Stimulated activated effector memory CD8-positive, alpha-beta T cell treated with anti-CD3 and anti-CD28 coated beads, Interleukin-12 subunit alpha, Interleukin-12 subunit beta, amount 100 ng/mL, for 72 hours (primary cell): Measurements from ENCODE around the gene RBFOX2.

Source experiments
- ATAC-seq: fragments of 150-1000 bp; cut with Tn5 transposase; 2 replicates; pipeline ENCODE4 v1.10.0; 2021
- DNase-seq, 2 donors: peaks; one replicate each; pipeline ENCODE4 v3.0.0; 2021 to 2022; ENCODE audit warnings: low spot score in 2 of 2
- H3K27ac Mint-ChIP-seq: one replicate; pipeline ENCODE4 v1.8.0; 2022; ENCODE audit warnings: mild to moderate bottlenecking, mixed read lengths
- H3K36me3 Mint-ChIP-seq: one replicate; pipeline ENCODE4 v1.8.0; 2022; ENCODE audit warnings: mild to moderate bottlenecking, mixed read lengths
- H3K4me1 Mint-ChIP-seq: one replicate; pipeline ENCODE4 v1.8.0; 2022; ENCODE audit warnings: mixed read lengths
- H3K4me3 Mint-ChIP-seq: one replicate; pipeline ENCODE4 v1.8.0; 2022; ENCODE audit warnings: mild to moderate bottlenecking, mixed read lengths
- H3K9me3 Mint-ChIP-seq: one replicate; pipeline ENCODE4 v1.8.0; 2022; ENCODE audit warnings: mixed read lengths

Gene RBFOX2

GRCh38 chr22:35852076-35852475 lies 176.5 kb downstream of the RBFOX2 start:
- Mint-ChIP-seq H3K36me3 (no peaks in the 10 kb centered on the region), H3K4me3 (no peak overlapping the region), H3K9me3 (no peaks in the 10 kb centered on the region), H3K4me1 (no peaks in the 10 kb centered on the region), H3K27ac (no peak overlapping the region)
- ATAC-seq (no peak), DNase-seq (no peak)

DNA sequence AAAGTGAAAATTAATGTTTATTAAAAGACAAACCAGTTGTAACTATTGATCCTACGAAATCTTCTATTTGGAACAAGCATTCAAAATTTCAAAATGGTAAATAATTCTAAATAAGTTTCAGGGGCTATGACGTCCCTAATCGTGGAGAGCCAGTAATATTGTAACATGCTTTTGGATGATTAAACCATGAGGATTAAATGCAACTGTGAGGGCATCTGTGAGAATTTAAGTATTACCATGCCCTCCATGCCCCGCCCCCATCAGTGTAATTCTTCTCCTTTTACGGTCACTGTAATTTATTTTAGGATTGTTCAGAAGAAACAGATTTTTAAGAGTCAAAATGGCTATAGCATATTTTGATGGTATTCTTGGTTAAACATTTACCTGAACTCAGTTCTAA lies 177.8 kb downstream of the RBFOX2 start:
- Mint-ChIP-seq H3K9me3 (no peaks in the 10 kb centered on the region), H3K27ac (no peak overlapping the region), H3K36me3 (no peaks in the 10 kb centered on the region), H3K4me3 (no peak overlapping the region), H3K4me1 (no peaks in the 10 kb centered on the region)
- no peak for ATAC-seq
- DNase-seq, result no peak

DNA sequence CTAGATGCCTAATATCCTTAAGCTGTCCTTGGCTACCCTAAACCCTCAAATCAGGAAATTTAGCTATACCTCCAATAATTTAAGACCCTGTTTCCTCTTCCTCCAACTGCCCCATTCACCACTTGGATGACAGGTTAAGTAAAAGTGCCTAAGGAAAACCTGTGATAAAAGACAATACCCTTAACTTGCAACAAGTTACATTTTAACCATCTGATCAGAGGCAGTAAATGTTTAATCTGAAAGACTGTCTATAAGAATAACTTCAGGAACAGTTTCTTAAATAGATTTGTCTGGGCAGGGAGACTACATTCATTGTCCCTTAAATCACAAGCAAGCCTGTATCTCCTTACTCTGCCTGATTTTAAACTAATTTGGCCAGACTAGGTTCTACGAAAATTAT lies 181.8 kb downstream of the RBFOX2 start:
- H3K36me3 Mint-ChIP-seq, result no peaks in the 10 kb centered on the region
- no peak for DNase-seq

DNA sequence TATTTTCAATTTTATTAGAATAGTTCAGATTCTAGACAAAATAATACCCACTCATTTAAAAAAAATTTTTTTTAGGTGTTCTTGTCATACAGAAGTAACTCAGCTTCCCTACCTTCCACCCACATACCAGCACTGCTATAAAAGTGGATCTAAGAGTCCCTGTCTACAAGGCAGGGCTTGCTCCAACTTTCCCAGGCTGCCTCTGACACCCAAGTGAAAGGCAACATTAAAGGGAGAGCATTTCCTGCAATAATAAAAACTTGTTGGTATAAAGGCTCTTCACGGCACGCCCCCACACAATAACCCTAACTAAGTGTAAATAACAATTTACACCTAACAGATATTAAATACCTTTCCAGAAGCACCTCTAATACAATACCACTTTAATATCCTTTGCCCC lies 183.7 kb downstream of the RBFOX2 start:
- no peak overlapping the region for H3K27ac Mint-ChIP-seq
- no peak for DNase-seq
- H3K9me3 Mint-ChIP-seq, result no peaks in the 10 kb centered on the region
- no peak overlapping the region for H3K4me3 Mint-ChIP-seq
- H3K4me1 Mint-ChIP-seq, result no peaks in the 10 kb centered on the region
- no peaks in the 10 kb centered on the region for H3K36me3 Mint-ChIP-seq
- ATAC-seq, result no peak

More for the DNA sequence above, 181.8 kb downstream of the RBFOX2 start:
- Mint-ChIP-seq H3K9me3 (no peaks in the 10 kb centered on the region), H3K4me3 (no peak overlapping the region), H3K27ac (no peak overlapping the region), H3K4me1 (no peaks in the 10 kb centered on the region)
- no peak for ATAC-seq

DNA sequence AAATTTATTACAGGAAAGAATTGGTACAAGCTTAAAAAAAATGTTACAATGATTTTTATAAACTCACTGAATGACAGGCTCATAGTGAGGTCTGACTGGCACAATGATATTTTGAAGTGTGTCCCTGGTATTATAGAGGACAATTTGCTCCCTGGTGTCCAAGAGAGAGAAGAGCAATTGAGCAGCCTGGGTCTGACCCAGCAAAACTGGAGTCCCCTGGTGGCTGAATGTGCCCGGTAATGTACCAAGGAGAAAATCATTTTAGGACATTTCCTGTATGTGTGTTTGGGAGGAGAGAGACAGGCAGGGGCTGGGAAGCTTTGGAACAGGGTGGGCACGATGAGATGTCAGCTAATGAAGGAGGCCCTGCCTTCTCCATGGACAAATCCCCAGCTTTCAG lies 185.7 kb downstream of the RBFOX2 start:
- no peaks in the 10 kb centered on the region for H3K36me3 Mint-ChIP-seq
- H3K27ac Mint-ChIP-seq, result no peak overlapping the region
- DNase-seq (no peak), ATAC-seq (peak; percentile 52)
- no peaks in the 10 kb centered on the region for H3K9me3 Mint-ChIP-seq
- H3K4me1 Mint-ChIP-seq, result no peaks in the 10 kb centered on the region
- no peak overlapping the region for H3K4me3 Mint-ChIP-seq

GRCh38 chr22:35842519-35842913 lies 186.1 kb downstream of the RBFOX2 start:
- no peaks in the 10 kb centered on the region for H3K4me1 Mint-ChIP-seq
- H3K27ac Mint-ChIP-seq, result no peak overlapping the region
- DNase-seq, result no peak
- no peaks in the 10 kb centered on the region for H3K36me3 Mint-ChIP-seq
- no peak overlapping the region for H3K4me3 Mint-ChIP-seq
- no peak for ATAC-seq
- no peaks in the 10 kb centered on the region for H3K9me3 Mint-ChIP-seq

DNA sequence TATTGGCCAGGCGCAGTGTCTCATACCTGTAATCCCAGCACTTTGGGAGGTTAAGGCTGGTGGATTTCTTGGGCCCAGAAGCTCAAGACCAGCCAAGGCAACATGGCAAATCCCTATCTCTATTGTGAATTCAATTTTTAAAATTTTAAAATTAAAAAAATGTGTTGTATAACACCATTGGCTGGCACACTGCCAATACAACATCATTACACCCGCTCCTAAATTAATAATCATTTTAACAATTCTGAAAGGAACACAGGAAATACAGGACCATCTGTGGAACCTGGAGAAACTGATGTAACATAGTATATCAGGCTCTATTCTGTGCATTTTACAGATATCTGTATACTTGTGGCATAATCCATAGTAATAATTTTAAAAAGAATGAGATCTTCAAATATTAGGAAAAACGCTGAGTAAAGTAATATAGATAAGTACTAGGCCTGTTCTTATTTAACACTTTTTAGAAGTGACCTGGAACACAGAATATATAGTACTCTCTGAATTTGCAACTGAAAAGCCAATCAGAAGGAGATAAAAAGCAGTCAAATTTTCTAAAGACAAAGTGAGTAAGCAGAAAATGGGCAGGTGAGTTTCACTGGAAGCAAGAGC lies 186.6 kb downstream of the RBFOX2 start:
- H3K4me3 Mint-ChIP-seq, result no peak overlapping the region
- H3K36me3 Mint-ChIP-seq, result no peaks in the 10 kb centered on the region
- no peak for DNase-seq
- H3K4me1 Mint-ChIP-seq, result no peaks in the 10 kb centered on the region
- ATAC-seq, result no peak
- H3K27ac Mint-ChIP-seq, result no peak overlapping the region
- no peaks in the 10 kb centered on the region for H3K9me3 Mint-ChIP-seq

DNA sequence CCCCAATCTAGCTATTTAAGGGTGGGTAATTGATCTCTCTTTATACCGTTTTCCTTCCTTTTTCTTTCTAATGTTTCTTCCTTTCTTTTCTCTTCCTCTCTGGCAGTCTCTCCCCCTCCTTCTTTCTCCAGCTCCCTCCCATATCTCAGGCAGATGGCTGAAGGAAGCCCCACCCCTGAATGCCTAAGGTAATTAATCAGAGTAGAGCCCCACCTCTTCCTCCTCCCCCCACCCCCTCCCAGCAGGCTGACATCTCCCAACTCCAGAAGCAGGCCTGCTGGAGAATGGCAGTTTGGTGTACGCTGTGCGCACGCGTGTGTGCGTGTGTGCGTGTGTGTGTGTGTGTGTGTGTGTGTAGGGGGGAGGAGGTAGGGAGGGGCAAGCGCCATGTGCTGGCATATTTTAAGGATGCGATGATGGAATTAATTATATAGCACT lies 188.3 kb downstream of the RBFOX2 start:
- Mint-ChIP-seq H3K9me3 (no peaks in the 10 kb centered on the region), H3K36me3 (no peaks in the 10 kb centered on the region), H3K4me3 (no peak overlapping the region), H3K4me1 (peaks cover 8% of the 10 kb centered on the region), H3K27ac (no peak overlapping the region)
- DNase-seq (no peak), ATAC-seq (no peak)

DNA sequence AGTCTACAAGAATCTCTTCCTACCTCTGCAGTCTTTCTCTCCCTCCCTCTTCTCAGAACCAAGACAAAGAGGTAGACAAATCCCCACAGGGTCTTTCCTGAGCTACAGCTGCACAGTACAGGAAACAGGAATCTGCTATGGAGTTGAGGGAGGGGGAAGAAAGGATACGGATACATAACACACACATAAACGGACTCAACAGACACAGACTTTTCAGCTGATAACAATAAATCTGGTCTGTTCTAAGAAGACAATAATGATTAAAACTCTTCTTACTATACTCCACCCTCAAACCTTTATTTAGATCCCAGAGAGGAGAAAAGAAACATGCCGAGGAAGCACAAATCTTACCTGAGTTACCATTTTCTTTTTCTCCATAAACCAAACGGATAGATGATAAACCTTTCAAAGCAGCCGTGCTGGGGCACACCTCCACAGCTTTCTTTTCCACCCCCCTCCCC lies 188.8 kb downstream of the RBFOX2 start:
- H3K27ac Mint-ChIP-seq, result no peak overlapping the region
- no peaks in the 10 kb centered on the region for H3K9me3 Mint-ChIP-seq
- H3K36me3 Mint-ChIP-seq, result no peaks in the 10 kb centered on the region
- DNase-seq (no peak), ATAC-seq (no peak)
- peaks cover 12% of the 10 kb centered on the region for H3K4me1 Mint-ChIP-seq
- no peak overlapping the region for H3K4me3 Mint-ChIP-seq

GRCh38 chr22:35838855-35839576 lies 189.6 kb downstream of the RBFOX2 start:
- no peaks in the 10 kb centered on the region for H3K36me3 Mint-ChIP-seq
- H3K4me1 Mint-ChIP-seq, result peaks cover 21% of the 10 kb centered on the region
- no peak overlapping the region for H3K4me3 Mint-ChIP-seq
- no peak for DNase-seq
- H3K9me3 Mint-ChIP-seq, result no peaks in the 10 kb centered on the region
- ATAC-seq, result no peak
- peak overlapping the region; percentile 14 for H3K27ac Mint-ChIP-seq

GRCh38 chr22:35837101-35837727 lies 191.4 kb downstream of the RBFOX2 start:
- no peak for ATAC-seq
- no peaks in the 10 kb centered on the region for H3K9me3 Mint-ChIP-seq
- no peak overlapping the region for H3K4me3 Mint-ChIP-seq
- no peak overlapping the region for H3K27ac Mint-ChIP-seq
- peaks cover 21% of the 10 kb centered on the region for H3K4me1 Mint-ChIP-seq
- H3K36me3 Mint-ChIP-seq, result no peaks in the 10 kb centered on the region
- no peak for DNase-seq

DNA sequence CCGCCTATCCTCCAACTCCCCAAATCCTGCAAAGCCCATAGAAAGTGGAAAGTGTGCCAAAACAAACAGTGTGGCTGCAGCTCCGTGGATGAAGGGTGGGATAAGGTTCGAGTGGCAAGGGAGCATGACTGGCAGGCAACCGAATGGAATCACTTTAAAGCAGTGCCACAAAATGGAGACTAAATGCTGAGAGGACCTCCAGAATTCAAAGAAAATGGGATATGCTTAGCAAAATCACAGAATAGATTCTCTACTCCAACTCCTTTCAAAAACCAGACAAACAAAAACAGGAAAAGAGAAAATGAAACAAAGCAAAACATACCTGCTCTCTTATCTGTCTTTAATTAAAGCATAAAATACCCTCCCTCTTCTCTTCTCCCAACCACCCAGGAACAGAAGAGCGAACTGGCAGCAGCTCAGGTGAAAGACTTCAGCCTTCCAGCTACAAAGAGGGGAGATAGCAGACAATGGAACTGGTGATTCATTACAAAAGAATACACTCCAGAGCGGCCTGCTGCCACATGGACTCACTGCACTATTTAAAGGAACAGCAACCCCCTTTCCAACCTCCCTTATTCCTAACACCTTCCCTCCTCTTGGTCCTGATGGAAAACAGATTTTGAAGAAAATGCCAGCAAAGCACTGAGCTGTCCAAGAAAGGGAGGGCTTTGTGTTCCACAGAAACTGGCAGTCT lies 192.5 kb downstream of the RBFOX2 start:
- no peaks in the 10 kb centered on the region for H3K36me3 Mint-ChIP-seq

GRCh38 chr22:35835267-35835997 lies 193.2 kb downstream of the RBFOX2 start:
- ATAC-seq (no peak), DNase-seq (no peak)
- Mint-ChIP-seq H3K36me3 (no peaks in the 10 kb centered on the region), H3K9me3 (no peaks in the 10 kb centered on the region), H3K4me1 (peaks cover 21% of the 10 kb centered on the region), H3K27ac (peak overlapping the region; percentile 9), H3K4me3 (peak overlapping the region; percentile 8)

More for the DNA sequence above, 192.5 kb downstream of the RBFOX2 start:
- peak overlapping the region; percentile 9 for H3K27ac Mint-ChIP-seq
- H3K9me3 Mint-ChIP-seq, result no peaks in the 10 kb centered on the region
- peaks cover 21% of the 10 kb centered on the region for H3K4me1 Mint-ChIP-seq
- no peak for DNase-seq
- H3K4me3 Mint-ChIP-seq, result peak overlapping the region; percentile 8
- no peak for ATAC-seq

GRCh38 chr22:35834061-35834460 lies 194.6 kb downstream of the RBFOX2 start:
- ATAC-seq, result no peak
- Mint-ChIP-seq H3K27ac (no peak overlapping the region), H3K9me3 (no peaks in the 10 kb centered on the region), H3K36me3 (no peaks in the 10 kb centered on the region), H3K4me3 (no peak overlapping the region), H3K4me1 (peaks cover 21% of the 10 kb centered on the region)
- no peak for DNase-seq

- H3K4me1 Mint-ChIP-seq, result peaks cover 13% of the 10 kb centered on the region
- H3K36me3 Mint-ChIP-seq, result no peaks in the 10 kb centered on the region
- no peak for DNase-seq
- no peak overlapping the region for H3K27ac Mint-ChIP-seq
- ATAC-seq, result no peak
- no peaks in the 10 kb centered on the region for H3K9me3 Mint-ChIP-seq
- no peak overlapping the region for H3K4me3 Mint-ChIP-seq
These were observed 198.3 kb downstream of the RBFOX2 start for GRCh38 chr22:35830305-35830704.
